ENCODE results near the gene PLK3. TPM values are rescaled to one million over a fixed set of nuclear protein-coding genes. Genes with fewer than 3 reads are reported as not detected.
"Not testable (repeated sequence)": the region's sequence is repeated elsewhere in the genome, so short reads cannot be mapped to it uniquely, and the experiment has no call there.

Gene PLK3
- total RNA-seq, 1 donor from 2014 or later = 36.8 TPM

DNA sequence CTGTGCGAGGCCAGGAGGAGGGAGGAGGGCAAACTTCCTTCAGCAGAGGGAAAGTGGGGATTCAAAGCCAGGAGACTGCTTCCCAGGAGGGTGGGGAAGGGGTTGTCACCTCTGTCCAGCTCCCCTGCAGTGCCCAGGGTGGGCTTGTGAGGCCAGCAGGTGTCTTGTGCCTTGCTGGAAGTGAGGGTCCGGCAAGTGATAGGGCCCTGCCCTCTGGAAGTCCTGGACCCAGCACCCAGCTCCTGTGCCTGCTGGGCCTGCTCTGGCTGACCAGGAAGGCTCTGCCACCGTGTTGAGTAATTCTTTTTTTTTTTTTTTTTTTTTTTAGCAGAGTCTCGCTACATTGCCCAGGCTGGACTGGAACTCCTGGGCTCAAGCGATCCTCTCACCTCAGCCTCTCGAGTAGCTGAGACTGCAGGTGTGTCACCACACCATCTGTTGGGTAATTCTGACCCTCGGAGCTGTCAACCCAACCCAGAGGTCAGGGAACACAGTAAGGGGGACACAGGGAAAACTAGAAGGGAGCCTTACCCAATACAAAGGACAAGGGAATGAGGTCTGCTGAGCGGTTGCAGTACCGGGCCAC is 13.2 kb upstream of the PLK3 start:
- DNase-seq (ENCODE audit: low spot score) = no peak

DNA sequence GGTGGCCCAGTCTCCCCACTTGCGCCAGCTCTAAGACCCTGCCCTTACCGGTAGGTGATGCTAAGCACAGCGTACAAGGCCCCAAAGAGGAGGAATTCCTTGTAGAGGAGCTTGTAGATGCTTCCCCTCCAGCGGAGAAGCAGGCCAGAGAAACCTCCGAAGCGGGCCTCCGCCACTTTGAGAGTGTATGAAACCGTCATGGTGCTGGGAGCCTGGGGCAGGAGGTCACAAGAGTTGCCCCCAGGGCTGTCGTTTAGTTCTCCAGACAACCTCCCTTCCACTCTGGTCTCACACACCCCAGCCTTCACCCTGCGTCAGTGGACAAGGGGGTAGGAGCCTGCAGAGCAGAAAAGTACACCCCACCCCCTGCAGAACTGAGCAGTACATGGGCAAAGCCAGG is 12.7 kb upstream of the PLK3 start:
- DNase-seq (ENCODE audit: low spot score) = no peak

DNA sequence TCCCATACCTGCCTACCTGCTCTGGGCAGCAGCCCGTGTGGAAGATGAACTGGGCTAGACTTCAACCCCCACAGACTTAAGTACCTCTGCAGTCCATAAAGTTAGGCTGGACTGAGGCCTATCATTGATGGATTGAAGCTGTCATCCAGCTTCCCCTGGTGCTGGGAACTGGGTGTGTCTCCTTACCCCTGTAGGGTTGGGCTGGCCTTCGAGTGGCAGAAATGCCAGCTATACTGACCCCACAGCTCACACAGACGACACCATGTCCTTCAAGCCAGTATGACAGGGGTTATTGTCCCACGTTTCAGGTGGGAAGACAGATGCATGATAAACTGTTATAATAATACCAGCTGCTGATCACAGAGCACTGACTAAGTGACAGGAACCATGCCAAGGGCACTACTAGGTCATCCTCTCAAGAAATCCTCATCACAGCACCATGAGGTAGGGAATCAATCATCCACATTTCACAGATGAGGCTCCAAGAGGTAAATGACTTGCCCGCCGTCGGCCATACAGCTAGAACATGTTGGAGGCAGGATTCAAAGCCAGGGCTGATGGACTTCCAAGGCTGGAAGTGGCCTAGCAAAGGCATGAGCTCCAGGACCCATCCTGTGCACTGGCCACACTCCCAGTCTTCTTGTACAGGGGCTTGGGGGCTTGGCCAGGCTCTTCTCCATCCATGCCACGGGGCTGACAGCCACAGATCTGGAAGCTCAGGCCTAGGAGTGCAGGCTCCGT is 11.9 kb upstream of the PLK3 start, which contains the start of gene BEST4:
TSS of gene BEST4 (minus strand) at position 51 of the 741 bp plus-strand sequence. CDS start 465 bp downstream, outside the sequence.
- no peak for DNase-seq (ENCODE audit: low spot score)

DNA sequence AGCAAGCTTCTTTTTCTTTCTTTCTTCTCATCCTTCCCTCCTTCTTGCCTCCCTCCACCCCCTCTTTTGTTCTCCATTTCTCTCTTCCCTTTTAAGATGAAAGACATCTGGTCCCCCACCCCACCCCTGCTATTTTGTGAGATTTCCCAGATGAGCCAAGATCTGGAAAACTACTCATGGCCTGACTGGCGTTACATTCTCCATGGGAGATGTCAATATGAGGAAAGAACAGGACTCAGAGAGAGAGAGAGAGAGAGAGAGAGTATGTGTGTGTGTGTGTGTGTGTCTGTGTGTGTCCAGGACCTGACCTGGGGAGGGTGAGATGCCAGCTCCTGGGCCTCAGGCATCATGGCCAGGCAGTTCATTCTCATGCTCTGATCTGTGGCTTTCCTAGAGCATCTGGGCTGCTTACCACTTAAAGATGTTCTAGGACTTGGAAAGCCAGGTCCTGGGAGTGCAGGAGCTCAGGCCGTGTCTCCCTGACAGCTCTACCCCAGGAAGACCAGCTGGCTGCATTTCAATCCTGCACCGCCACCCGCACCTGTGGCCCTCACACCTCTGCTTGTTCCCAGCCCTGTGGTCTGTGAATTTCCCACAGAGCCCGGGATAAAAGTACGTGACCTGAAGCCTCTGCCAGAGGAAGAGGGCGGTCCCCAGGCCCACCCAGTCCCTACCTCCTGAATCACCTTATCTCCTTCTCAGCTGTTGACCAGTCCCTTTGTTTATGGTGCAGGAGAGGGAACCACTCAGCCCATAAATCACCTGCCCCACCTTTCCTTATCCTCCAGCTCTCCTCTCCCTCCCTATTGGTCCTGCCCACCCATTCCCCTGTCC is 9.0 kb upstream of the PLK3 start:
- DNase-seq (ENCODE audit: low spot score) = no peak

DNA sequence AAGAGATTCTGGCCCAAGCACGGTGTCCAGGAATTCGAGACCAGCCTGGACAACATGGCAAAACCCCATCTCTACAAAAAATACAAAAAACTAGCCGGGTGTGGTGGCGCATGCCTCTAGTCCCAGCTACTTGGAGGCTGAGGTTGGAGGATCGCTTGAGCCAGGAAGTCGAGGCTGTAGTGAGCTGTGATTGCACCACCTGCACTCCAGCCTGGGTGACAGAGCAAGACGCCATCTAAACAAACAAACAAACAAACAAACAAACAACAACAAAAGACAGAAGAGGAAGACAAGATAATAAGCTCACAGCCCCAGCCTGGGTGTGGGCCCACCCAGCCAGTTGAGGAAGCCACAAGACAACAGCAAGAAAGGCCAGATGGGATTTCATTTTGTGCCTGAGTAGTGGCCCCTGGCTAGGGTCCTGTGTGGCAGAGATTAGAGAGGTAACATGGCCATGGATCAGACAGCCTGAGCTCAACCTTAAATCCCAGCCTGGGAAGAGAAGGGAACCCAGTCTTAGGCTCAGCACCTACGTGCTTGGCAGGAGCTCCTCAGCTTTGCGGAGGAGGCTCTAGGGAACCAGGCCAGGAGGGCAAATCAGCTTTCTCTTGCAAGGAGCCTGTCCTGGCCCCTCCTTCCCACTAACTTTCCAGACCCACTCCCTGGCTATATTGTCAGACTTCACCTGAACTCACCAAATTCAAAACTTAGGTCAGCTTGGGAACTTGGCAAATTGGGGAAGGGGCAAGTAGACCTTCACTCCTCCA is 7.3 kb upstream of the PLK3 start:
- no peak for DNase-seq (ENCODE audit: low spot score)

DNA sequence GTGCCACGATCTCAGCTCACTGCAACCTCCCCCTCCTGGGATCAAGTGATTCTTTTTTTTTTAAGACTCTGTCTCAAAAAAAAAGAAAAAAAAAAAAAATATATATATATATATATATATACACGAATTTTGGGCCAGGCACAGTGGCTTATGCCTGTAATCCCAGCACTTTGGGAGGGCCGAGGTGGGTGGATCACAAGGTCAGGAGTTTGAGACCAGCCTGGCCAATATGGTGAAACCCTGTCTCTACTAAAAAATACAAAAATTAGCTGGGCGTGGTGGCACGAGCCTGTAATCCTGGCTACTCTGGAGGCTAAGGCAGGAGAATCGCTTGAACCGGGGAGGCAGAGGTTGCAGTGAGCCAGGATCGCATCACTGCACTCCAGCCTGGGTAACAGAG is 2.3 kb upstream of the PLK3 start:
- DNase-seq (ENCODE audit: low spot score) = not testable (repeated sequence)

DNA sequence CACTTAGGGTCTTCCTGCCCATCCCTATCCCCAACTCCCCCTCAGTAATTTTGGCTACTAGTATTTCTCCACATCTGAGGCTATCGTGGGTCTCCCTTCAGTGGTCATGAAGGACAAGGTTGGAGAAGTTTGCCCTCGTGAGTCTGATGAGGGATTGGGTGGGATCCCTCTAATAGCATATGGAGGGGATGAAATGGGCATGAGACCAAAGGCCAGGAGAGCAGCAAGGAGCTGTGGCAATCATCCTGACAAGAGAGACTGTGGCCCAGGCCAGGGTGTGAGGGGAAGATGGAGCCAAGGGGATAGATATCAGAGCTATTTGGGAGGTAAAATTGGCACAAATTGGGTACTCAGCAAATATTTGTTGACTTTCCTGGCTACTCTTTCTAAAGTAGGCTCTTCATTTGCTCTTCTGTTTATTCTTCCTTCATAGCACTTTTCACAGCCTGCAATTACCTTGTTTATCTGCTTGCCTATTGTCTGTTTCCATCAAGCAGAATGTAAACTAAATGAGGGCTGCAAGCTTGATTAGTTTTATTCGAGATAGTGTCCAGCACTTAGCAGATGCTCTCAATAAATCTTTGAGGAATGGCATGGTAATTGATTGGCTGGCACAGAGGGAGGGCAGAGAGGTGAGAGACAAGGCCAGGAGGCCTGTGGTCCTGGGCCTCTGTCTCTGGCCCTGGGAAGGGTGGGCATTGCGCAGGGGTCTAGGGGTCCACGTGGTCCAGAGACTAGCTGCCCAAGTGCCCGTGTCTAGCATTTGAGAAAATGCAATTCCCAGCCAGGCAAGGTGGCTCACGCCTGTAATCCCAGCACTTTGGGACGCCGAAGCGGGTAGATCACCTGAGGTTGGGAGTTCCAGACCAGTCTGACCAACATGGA is 1.5 kb upstream of the PLK3 start:
- DNase-seq (ENCODE audit: low spot score) = no peak

DNA sequence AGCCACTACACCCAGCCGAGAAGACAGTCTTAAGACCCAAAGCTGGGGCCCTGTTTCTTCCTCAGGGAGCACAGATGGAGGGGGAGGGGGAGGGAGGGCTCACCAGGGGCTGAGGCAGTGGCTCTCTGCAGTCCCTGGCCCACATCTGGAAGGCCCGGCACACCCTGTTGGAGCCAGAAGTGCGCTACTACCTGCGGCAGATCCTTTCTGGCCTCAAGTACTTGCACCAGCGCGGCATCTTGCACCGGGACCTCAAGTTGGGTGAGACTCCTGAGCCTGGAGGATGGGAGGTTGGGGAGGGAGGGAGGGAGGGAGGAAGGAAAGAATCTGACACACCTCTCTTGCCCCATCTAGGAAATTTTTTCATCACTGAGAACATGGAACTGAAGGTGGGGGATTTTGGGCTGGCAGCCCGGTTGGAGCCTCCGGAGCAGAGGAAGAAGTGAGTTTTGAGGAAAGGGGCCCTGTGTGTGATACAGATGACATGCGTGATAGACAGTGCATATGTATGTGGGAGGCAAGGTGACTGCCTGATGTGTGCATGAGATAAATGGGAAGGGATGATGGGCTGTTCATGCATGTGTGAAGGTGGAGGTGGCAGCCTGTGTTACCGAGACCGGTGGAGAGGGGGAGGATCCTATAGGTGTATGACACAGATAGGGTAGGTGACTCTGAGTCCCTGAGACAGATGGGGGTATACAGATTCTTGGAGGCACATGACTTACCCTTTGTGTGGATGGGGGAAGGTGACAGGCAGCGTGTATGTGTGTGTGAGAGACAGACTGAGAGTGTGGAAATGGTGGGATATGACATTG is 1.5 kb downstream of the PLK3 start:
- no peak for DNase-seq (ENCODE audit: low spot score)

DNA sequence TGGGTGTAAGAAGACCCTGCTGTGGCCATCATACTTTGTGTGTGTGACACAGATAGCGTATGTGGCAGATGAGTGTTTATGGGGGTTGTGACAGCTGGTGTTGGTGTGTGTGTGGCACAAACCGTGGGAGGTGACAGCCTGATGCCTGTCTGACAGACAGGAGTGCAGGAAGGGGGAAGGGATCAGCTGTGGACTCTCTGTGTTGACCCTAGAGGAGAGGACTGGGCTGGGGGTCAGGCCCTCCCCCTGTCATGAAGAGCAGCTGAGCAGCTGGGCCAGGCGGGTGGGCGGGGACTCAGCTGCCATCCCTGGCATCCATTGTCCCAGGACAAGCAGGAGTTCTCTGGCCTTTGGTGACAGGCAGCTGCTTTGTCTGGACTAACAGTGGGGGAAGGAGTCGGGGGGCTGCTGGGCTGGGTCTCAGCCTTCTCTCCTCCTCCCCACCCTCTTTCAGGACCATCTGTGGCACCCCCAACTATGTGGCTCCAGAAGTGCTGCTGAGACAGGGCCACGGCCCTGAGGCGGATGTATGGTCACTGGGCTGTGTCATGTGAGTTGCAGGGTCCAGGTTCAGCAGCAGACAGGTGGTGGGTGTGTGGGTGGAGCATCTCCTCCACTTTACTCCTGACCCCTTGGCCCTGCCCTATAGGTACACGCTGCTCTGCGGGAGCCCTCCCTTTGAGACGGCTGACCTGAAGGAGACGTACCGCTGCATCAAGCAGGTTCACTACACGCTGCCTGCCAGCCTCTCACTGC is 2.3 kb downstream of the PLK3 start:
- DNase-seq (ENCODE audit: low spot score) = no peak

DNA sequence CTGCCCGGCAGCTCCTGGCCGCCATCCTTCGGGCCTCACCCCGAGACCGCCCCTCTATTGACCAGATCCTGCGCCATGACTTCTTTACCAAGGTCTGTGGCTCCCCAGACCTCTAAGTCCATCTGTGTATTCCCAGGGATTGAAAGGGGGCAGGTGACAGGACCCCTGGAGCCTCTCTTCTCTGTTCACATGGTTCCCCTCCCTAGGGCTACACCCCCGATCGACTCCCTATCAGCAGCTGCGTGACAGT is 2.8 kb downstream of the PLK3 start:
- DNase-seq (ENCODE audit: low spot score) = no peak

DNA sequence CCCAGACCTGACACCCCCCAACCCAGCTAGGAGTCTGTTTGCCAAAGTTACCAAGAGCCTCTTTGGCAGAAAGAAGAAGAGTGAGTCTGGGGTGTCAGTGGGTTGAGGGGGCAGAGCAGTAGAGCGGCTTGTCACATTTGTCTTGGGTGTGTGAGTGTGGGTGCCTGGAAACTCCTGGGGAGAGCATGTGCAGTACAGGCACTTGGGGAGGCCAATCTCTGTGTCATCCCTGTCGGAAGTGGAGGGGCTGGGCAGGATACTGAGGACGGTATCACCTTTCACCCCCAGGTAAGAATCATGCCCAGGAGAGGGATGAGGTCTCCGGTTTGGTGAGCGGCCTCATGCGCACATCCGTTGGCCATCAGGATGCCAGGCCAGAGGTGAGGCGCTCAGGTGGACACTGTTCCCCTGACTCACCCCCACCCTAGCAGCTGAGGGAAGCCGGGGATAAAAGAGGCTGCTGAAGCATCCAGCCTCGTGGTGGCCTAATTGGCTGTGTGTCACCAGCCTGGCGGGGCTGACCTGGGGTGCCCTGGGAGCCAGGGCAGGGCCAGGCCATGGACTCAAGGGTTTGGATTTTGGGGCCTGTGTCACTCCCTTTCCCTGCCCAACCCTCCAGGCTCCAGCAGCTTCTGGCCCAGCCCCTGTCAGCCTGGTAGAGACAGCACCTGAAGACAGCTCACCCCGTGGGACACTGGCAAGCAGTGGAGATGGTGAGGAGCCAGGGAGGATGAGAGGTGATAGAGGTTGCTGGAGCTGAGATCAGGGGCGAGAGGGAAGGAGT is 3.3 kb downstream of the PLK3 start:
- no peak for DNase-seq (ENCODE audit: low spot score)

DNA sequence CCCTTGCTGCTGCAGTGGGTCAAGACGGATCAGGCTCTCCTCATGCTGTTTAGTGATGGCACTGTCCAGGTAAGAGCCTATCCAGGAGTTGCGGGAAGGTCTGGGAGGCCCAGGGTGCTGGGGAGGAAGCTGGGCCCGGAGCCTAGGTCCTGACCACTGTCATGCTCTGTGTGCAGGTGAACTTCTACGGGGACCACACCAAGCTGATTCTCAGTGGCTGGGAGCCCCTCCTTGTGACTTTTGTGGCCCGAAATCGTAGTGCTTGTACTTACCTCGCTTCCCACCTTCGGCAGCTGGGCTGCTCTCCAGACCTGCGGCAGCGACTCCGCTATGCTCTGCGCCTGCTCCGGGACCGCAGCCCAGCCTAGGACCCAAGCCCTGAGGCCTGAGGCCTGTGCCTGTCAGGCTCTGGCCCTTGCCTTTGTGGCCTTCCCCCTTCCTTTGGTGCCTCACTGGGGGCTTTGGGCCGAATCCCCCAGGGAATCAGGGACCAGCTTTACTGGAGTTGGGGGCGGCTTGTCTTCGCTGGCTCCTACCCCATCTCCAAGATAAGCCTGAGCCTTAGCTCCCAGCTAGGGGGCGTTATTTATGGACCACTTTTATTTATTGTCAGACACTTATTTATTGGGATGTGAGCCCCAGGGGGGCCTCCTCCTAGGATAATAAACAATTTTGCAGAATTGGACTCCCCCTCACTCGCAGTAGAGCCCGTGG is 5.3 kb downstream of the PLK3 start:
- no peak for DNase-seq (ENCODE audit: low spot score)

DNA sequence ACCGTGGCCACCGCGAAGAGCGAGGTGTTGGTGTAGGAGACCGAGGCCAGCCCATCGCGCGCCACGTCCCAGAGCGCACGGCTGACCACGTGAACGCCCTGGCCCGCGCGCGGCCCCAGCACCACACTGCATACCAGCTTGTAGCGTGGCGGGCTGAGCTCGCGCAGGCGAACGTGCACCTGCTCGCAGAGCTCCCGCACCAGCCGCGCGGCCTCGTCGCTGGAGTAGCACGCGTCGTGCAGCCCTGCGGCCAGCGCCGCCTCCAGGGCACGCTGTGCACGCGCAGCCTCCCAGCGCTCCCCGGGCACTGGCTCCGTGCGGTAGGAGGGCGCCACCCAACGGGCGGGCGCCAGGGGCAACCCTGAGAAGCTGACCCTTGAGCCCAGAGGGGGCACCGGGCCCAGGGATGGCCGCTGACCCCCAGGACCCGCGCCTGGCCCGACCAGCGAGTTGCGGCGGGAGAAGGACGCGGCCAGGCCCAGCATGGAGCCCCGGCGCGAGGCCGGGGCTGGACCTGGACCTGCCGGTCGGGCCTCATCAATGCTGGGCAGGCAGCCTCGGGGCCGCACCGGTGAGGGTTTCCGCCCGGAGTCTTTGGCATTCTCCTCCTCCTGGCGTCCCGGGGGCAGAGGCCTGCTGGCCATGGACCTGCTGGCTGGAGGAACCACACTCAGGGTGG is 6.0 kb downstream of the PLK3 start:
- no peak for DNase-seq (ENCODE audit: low spot score)

DNA sequence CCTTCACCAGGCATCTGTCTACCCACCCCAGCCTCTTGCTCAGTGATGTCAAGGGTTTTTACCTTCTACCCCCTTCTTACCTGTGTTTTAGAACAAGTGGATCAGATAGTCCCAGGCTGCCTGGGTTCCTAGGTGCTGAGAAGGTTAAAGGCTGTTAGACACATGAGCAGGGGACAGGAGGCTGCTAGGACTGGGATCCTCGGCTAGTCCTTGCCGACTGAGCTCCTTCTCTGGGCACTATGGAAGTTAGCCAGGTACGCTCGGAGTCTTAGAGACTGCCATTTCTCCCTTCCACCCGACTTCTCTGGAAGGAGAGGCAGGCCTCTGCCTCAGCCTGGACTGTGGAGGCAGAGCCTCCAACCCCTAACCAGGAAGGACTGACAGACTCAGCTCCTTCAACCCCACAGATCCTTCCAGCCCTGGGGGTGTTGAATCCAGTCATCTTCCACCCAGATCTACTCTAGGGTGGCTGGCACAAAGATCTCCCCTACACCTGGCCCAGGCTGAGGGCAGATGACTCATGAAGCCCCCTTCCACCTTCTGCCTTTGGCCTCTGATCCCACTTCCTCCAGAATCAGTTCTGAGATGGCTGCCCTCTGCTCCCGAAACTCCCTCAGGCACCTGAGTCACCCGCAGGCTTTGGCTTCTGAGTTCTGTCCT is 6.7 kb downstream of the PLK3 start, which contains the start of gene DYNLT4:
TSS of gene DYNLT4 (minus strand) at position 648 of the 660 bp plus-strand sequence. CDS start 683 bp downstream, outside the sequence.
- DNase-seq (ENCODE audit: low spot score) = no peak

DNA sequence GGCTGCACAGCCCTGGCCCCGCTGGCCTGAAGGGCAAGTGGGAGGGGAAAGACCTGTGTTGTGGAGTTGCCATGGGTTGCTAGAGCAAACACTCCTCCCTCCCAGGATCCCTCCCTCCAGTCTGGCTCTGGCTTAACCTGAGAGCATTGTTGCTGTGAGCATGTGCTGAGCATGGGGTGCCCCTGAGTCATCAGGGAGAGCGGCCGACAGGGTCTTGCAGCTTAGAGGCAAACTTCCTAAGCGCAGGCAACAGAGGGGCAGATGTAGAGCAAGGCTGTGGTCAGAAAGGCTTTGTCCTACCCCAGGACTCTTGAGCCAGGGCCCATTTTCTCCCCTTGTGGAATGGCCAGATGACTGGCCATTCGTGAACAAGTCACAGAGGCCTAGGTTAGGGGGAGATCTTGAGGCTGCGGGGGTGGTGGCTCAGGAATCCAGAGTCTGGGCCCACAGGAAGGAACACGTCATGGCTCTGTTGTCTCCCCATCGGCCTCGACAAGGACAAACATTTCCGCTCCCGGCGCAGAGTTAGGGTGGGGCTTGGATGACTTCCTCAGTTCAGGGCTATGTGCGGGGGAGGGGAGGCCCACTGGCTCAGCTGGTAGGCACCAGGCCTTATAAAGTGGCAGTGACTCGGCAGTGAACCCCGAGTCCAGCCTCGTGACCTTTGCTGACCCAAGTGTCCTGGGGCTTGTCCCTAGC is 7.3 kb downstream of the PLK3 start:
- peak; percentile 98 for DNase-seq (ENCODE audit: low spot score)

Data from umbilical cord (tissue), 2 donors.